Measurements from ENCODE around the gene SUZ12. TPM values are rescaled to one million over a fixed set of nuclear protein-coding genes. Genes with fewer than 3 reads are reported as not detected.
A peak's percentile ranks its signal among the peaks of the same experiment; 100 is the strongest.
"Not testable (repeated sequence)": the region's sequence is repeated elsewhere in the genome, so short reads cannot be mapped to it uniquely, and the experiment has no call there.

SUZ12 gene
- total RNA-seq, 1 donor, result 29.4 TPM

DNA sequence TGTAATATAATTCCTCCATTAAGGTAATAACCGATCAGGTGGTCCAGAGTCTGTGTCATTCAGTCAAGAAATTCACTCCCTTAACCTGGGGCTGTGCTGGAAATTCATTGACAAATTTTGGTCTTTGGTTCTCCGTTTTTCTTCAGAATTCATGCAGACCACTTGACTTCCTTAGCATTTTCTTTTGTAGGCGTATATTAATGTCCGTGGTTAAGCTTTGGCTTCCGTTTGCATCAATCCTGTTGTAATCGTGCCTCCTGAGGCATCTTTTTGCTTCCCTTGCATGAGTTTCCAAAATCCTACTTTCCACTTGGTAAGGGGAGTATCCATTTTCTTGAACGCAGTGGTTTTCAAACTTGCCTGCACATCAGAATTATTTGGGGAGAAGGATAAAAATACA, 79.4 kb downstream of the SUZ12 start:
- no peak overlapping the region for H3K4me3 ChIP-seq (ENCODE audit: low read depth, low read length)
- no peak for DNase-seq (ENCODE audit: low read depth)
- TF ChIP-seq, protein P1, sequence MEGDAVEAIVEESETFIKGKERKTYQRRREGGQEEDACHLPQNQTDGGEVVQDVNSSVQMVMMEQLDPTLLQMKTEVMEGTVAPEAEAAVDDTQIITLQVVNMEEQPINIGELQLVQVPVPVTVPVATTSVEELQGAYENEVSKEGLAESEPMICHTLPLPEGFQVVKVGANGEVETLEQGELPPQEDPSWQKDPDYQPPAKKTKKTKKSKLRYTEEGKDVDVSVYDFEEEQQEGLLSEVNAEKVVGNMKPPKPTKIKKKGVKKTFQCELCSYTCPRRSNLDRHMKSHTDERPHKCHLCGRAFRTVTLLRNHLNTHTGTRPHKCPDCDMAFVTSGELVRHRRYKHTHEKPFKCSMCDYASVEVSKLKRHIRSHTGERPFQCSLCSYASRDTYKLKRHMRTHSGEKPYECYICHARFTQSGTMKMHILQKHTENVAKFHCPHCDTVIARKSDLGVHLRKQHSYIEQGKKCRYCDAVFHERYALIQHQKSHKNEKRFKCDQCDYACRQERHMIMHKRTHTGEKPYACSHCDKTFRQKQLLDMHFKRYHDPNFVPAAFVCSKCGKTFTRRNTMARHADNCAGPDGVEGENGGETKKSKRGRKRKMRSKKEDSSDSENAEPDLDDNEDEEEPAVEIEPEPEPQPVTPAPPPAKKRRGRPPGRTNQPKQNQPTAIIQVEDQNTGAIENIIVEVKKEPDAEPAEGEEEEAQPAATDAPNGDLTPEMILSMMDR (IDR thresholded peaks at IDR 0.05; ENCODE audit: insufficient read depth, low read depth, low read length), result no peak

- DNase-seq (ENCODE audit: low read depth), result no peak
- TF ChIP-seq, protein P1 (IDR thresholded peaks at IDR 0.05; ENCODE audit: insufficient read depth, low read depth, low read length), result no peak
- no peak overlapping the region for H3K4me3 ChIP-seq (ENCODE audit: low read depth, low read length)
Measured at GRCh38 chr17:32019228-32019627, 82.4 kb downstream of the SUZ12 start.

- TF ChIP-seq, protein P1 (IDR thresholded peaks at IDR 0.05; ENCODE audit: insufficient read depth, low read depth, low read length), result no peak
- no peak overlapping the region for H3K4me3 ChIP-seq (ENCODE audit: low read depth, low read length)
- no peak for DNase-seq (ENCODE audit: low read depth)
Measured at GRCh38 chr17:32020943-32021614, 84.3 kb downstream of the SUZ12 start.

DNA sequence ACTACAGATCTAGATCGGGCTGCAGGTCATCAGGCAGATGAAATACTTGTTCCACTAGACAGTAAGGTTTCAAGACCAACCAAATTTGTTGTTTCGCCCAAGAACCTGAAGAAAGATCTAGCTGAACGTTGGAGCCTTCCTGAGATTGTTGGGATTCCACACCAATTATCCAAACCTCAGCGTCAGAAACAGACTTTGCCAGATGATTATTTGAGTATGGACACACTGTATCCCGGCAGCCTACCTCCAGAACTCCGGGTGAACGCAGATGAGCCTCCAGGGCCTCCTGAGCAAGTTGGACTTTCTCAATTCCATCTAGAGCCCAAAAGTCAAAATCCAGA, 84.8 kb downstream of the SUZ12 start:
- no peak for DNase-seq (ENCODE audit: low read depth)
- TF ChIP-seq, protein P1 (IDR thresholded peaks at IDR 0.05; ENCODE audit: insufficient read depth, low read depth, low read length), result no peak
- H3K4me3 ChIP-seq (ENCODE audit: low read depth, low read length), result no peak overlapping the region

DNA sequence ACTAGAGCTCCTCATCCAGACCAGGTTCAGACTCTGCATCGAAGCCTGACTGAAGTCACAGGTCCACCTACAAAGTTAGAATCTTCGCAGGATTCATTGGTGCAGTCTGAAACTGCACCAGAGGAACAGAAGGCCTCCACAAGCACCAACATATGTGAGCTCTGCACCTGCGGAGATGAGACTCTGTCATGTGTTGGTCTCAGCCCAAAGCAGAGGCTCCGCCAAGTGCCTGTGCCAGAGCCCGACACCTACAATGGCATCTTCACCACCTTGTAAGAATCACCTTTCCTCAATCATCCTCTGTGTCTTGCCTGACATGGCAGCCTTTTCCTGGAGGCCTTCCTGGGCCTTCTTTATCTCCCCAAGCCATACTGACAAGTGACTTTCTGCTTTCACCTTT, 85.7 kb downstream of the SUZ12 start:
- H3K4me3 ChIP-seq (ENCODE audit: low read depth, low read length); DNase-seq (ENCODE audit: low read depth): not testable (repeated sequence)

DNA sequence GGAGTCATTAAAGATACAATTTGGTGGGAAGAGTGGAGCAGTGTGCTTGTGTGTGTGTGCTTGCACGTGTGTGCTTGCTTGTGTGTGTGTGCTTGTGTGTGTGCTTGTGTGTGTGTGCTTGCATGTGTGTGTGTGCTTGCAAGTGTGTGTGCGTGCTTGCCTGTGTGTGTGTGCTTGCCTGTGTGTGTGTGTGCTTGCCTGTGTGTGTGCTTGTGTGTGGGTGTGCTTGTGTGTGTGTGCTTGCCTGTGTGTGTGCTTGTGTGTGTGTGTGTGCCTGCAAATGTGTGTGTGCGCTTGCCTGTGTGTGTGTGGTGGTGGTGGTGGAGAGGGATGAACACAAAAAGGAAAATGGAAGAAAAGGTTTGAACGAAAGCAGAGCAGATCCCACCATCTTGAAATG, 90.5 kb downstream of the SUZ12 start:
- H3K4me3 ChIP-seq (ENCODE audit: low read depth, low read length); DNase-seq (ENCODE audit: low read depth): not testable (repeated sequence)

DNA sequence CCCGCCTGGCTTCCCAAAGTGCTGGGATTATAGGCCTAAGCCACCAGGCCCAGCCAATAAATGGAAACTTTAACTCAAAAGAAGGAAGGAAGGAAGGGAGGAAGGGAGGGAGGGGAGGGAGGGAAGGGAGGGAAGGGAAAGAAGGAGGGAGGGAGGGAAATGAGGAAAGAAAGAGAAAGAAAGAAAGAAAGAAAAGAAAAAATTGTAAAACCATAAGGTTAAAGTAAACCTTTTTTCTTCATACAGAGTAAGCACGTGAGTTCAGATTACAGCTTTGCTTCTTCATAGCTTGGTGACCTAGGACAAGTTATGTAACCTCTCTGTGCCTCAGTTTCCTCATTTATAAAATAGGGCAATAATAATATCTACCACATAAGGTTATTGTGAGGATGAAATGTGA, 96.4 kb downstream of the SUZ12 start:
- TF ChIP-seq, protein P1 (IDR thresholded peaks at IDR 0.05; ENCODE audit: insufficient read depth, low read depth, low read length), result no peak
- DNase-seq (ENCODE audit: low read depth), result no peak
- no peak overlapping the region for H3K4me3 ChIP-seq (ENCODE audit: low read depth, low read length)

DNA sequence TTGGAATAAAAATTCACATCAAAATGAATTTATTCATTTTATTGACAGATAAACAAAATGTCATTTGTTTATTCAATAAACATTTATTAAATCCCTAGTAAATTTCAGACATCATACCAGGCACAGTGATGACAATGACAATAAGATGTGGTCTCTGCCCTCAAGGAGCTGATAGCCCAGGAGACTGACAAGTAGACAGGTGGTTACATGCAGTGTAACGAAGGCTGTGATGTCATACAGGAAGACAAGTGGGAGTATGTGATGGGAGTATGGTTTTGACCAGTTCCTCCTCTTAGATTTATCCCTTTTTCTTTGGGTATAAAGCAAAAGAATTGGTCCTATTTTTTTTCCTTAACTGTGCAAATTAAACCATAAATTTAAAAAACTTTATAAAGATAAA, 97.0 kb downstream of the SUZ12 start:
- not testable (repeated sequence) for DNase-seq (ENCODE audit: low read depth); H3K4me3 ChIP-seq (ENCODE audit: low read depth, low read length)

- H3K4me3 ChIP-seq (ENCODE audit: low read depth, low read length); DNase-seq (ENCODE audit: low read depth): not testable (repeated sequence)
Measured at GRCh38 chr17:32040246-32040645, 103.4 kb downstream of the SUZ12 start.

DNA sequence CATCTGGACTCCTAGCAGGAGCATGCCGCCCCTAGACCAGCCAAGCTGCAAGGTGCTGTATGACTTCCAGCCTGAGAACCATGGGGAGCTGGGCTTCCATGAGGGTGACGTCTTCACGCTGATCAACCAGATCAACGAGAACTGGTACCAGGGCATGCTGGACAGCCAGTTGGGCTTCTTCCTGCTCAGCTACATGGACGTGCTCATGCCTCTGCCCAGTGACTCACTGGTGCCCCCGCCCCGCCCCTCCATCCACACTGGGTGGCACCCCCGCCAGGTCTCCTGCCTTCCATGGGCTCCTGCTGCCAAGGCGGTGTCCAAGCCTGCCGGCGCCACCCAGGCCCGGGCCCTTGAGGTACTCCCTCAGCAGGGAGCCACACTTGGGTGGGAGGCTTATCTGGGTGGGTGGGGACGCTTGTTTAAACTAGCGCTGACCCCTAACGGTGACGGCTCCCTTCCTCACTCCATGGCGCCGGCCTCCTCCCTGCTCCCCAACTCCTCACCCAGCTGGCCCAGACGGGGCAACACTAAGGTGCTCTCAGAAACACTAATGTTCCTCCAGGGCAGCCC, 104.6 kb downstream of the SUZ12 start:
- DNase-seq (ENCODE audit: low read depth); H3K4me3 ChIP-seq (ENCODE audit: low read depth, low read length): not testable (repeated sequence)

DNA sequence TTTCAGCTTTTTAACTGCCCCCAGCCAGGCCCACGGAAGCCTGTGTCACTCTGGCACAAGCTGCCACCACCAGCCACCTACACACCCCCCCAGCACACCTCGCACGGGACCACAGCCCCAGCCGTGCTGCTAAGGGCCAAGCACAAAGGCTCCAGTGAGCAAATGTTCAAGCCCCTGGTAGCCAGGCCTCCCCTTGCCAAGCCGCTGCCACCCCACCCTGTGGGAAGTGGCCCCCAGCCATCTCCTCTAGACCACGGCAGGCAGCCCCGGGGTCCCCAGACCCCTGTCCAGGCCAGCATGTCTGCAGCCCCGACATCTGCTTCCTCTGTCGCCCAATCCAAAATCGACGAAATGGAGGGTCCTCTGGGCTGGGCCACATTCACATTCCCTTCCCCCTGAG, 105.5 kb downstream of the SUZ12 start:
- H3K4me3 ChIP-seq (ENCODE audit: low read depth, low read length); DNase-seq (ENCODE audit: low read depth): not testable (repeated sequence)

DNA sequence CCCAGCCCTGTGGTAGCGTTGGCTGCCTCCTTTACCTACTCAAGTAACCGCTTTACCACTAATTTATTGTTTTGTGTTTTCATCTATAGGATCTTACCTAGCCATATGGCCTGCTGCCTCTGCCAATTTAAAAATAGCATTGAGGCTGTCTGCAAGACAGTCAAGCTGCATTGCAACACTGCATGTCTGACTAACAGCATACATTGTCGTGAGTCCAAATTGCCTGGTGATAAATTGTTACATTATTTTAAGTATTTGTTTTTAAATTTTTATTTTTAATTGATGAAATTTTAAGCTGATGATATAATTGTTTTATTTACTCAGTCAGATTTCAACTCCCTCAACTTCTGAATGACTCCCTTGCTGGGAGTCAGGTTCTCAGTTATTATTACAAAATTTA, 108.8 kb downstream of the SUZ12 start:
- DNase-seq (ENCODE audit: low read depth), result peak; percentile 16
- H3K4me3 ChIP-seq (ENCODE audit: low read depth, low read length), result not testable (repeated sequence)

DNA sequence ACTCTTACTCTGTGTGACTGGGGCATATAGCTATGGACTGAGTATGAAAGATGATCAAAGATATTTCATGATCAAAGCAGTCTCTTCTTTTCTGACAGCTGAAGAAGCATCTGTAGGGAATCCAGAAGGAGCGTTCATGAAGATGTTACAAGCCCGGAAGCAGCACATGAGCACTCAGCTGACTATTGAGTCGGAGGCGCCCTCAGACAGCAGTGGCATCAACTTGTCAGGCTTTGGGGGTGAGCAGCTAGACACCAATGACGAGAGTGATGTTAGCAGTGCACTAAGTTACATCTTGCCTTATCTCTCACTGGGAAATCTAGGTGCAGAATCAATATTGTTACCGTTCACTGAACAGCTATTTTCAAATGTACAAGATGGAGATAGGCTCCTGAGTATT, 110.9 kb downstream of the SUZ12 start:
- DNase-seq (ENCODE audit: low read depth); H3K4me3 ChIP-seq (ENCODE audit: low read depth, low read length): not testable (repeated sequence)
